HepG2 (cell line): ENCODE results near the gene IZUMO2. TPM values are rescaled to one million over a fixed set of nuclear protein-coding genes. Genes with fewer than 3 reads are reported as not detected.

Experiments
- ATAC-seq: fragments of 200-7000 bp; cut with Tn5 transposase; 3 replicates; pipeline ENCODE4 v1.9.1; 2020; ENCODE audit warnings: mild to moderate bottlenecking, moderate library complexity
- BruUV-seq: library from RNA; stranded (reverse); fragments of 400-500 nt; replicated peaks from 2 replicates; lab custom pipeline; 2021; lab: Mats Ljungman, UMichigan
- CTCF ChIA-PET: fragments of 300-600 bp; formaldehyde crosslinking; extraction: SDS; loops from one replicate; lab custom pipeline; 2021; ENCODE audit warnings: low total read pairs, inconsistent platforms, low intra/inter-chr PET ratio; lab: Yijun Ruan, JAX
- POLR2A ChIA-PET: fragments of 350-600 bp; sonication (Branson Sonifier 250); formaldehyde crosslinking; loops from one replicate; lab custom pipeline; 2020; ENCODE audit warnings: antibody characterized with exemption, inconsistent platforms; lab: Yijun Ruan, JAX
- DNase-seq: peaks from one replicate; pipeline ENCODE4 v3.0.0-alpha.2; 2015; ENCODE audit warnings: low spot score
- FAIRE-seq: peaks from 3 replicates; lab custom pipeline; 2011; peaks lifted over from hg19 to GRCh38; lab: Jason Lieb, UNC
- H2AFZ ChIP-seq: one replicate; pipeline ENCODE4 v1.6.1; 2011; ENCODE audit warnings: low read length, inconsistent platforms
- H3K27ac ChIP-seq: fragments of 300-600 bp; 3 replicates; pipeline ENCODE4 v1.8.0; 2011; ENCODE audit warnings: mixed run types, mild to moderate bottlenecking, mixed read lengths, low read length, inconsistent platforms; ENCODE audit not compliant: insufficient read depth; ENCODE audit errors: extremely low read length
- H3K27me3 ChIP-seq, 2 experiments: fragments of 200-600 bp in 1 of 2; 2 replicates in 1 of 2; 3 replicates in 1 of 2; pipeline versions ENCODE4 v1.6.0 to v1.8.0; 2011; ENCODE audit warnings: low read length in 2 of 2, mild to moderate bottlenecking in 2 of 2, moderate library complexity in 2 of 2, inconsistent platforms in 1 of 2; ENCODE audit not compliant: insufficient read depth in 2 of 2, control insufficient read depth in 1 of 2
- H3K36me3 ChIP-seq, 2 experiments: fragments of 200-600 bp in 1 of 2; replicated peaks in 1 of 2; 2 replicates in 1 of 2; 3 replicates in 1 of 2; pipeline versions ENCODE4 v1.5.1 to v1.8.0; 2011; ENCODE audit warnings: low read length in 2 of 2, inconsistent platforms in 1 of 2; ENCODE audit not compliant: insufficient read depth in 2 of 2, control insufficient read depth in 1 of 2
- H3K4me1 ChIP-seq: 2 replicates; pipeline ENCODE4 v1.5.1; 2012; ENCODE audit warnings: low read length, inconsistent platforms; ENCODE audit not compliant: insufficient read depth
- H3K4me2 ChIP-seq: 2 replicates; pipeline ENCODE4 v1.6.0; 2011; ENCODE audit warnings: low read depth, low read length, inconsistent platforms
- H3K4me3 ChIP-seq, 3 experiments: fragments of 200-600 bp in 1 of 3; sonication (generic), shearing (Covaris generic) in 1 of 3; replicated peaks in 1 of 3; 2 replicates each; pipeline ENCODE4 v1.5.1; 2011 to 2016; ENCODE audit warnings: low read length in 3 of 3, inconsistent platforms in 2 of 3, low read depth in 2 of 3, mild to moderate bottlenecking in 2 of 3, control low read depth in 1 of 3, mixed read lengths in 1 of 3; ENCODE audit not compliant: insufficient read depth in 1 of 3
- H3K79me2 ChIP-seq: one replicate; pipeline ENCODE4 v1.6.1; 2011; ENCODE audit warnings: low read length, inconsistent platforms; ENCODE audit not compliant: insufficient read depth
- H3K9ac ChIP-seq: 2 replicates; pipeline ENCODE4 v1.6.0; 2011; ENCODE audit warnings: mild to moderate bottlenecking, low read depth, low read length, inconsistent platforms; ENCODE audit not compliant: insufficient read depth
- H3K9me3 ChIP-seq: 2 replicates; pipeline ENCODE4 v1.5.1; 2012; ENCODE audit warnings: mild to moderate bottlenecking, low read length
- H4K20me1 ChIP-seq: 2 replicates; pipeline ENCODE4 v1.6.0; 2011; ENCODE audit warnings: inconsistent platforms, mild to moderate bottlenecking, low read length, moderate library complexity; ENCODE audit not compliant: insufficient read depth
- ARNT2 ChIP-seq: sonication (generic); formaldehyde crosslinking; IDR thresholded peaks from 2 replicates; pipeline ENCODE4 v1.8.0; 2022; ENCODE audit warnings: mild to moderate bottlenecking, low read depth, missing genetic modification reagents, moderate library complexity
- ATF7 ChIP-seq, 2 experiments: fragments of 450-650 bp in 1 of 2; sonication (generic) in 1 of 2; formaldehyde crosslinking in 1 of 2; IDR thresholded peaks; 2 replicates each; pipeline versions ENCODE4 v1.4.0 to v1.6.1; 2016 to 2020; ENCODE audit warnings: antibody characterized with exemption in 1 of 2, mild to moderate bottlenecking in 1 of 2, missing genetic modification reagents in 1 of 2
- BCL3 ChIP-seq: sonication (generic); formaldehyde crosslinking; IDR thresholded peaks from 2 replicates; pipeline ENCODE4 v1.5.1; 2020; ENCODE audit warnings: mild to moderate bottlenecking, missing genetic modification reagents, moderate library complexity
- HOXA7 ChIP-seq: sonication (generic); formaldehyde crosslinking; IDR thresholded peaks from 2 replicates; pipeline ENCODE4 v1.8.1; 2022; ENCODE audit warnings: mild to moderate bottlenecking, missing genetic modification reagents, moderate library complexity
- ZBTB40 ChIP-seq, 2 experiments: fragments of 450-650 bp in 1 of 2; sonication (generic) in 1 of 2; formaldehyde crosslinking in 1 of 2; IDR thresholded peaks; 2 replicates each; pipeline versions ENCODE4 v1.6.1 to v1.8.0; 2016 to 2022; ENCODE audit warnings: antibody characterized with exemption in 1 of 2, mild to moderate bottlenecking in 1 of 2, missing genetic modification reagents in 1 of 2
- ZBTB7A ChIP-seq: sonication (generic); formaldehyde crosslinking; IDR thresholded peaks from 2 replicates; pipeline ENCODE4 v1.8.0; 2022; ENCODE audit warnings: mild to moderate bottlenecking, missing genetic modification reagents
- WGBS: methylation state at CpG from one replicate; pipeline ENCODE4 v1.1.6; 2017; ENCODE audit warnings: low lambda C conversion rate; 5-methylcytosine and 5-hydroxymethylcytosine counted together
- in situ Hi-C: cut with HindIII; loops from 2 replicates; pipeline ENCODE4 v1.10.0; 2017; ENCODE audit warnings: low pct_unique_long_range_greater_than_20kb; ENCODE audit not compliant: extremely low pct_ligation_motif_present
- intact Hi-C: fragments of 100-400 bp; cut with micrococcal nuclease; formaldehyde crosslinking; loops from one replicate; pipeline ENCODE4 v1.10.0; 2022; ENCODE audit not compliant: unreplicated experiment
- polyA plus RNA-seq, 8 experiments: library from polyadenylated mRNA; depleted of rRNA in 3 of 8; stranded (reverse) in 7 of 8; unstranded in 1 of 8; fragments of >200 nt; fragmentation: Illumina TruSeq in 4 of 8; extraction: Trizol in 4 of 8; gene quantifications; 2 replicates each; pipeline versions ENCODE4 v1.2.1 to v1.2.3, GENCODE V29; 2011 to 2016; ENCODE audit warnings: low read depth in 4 of 8, missing spikeins in 1 of 8, mixed read lengths in 1 of 8; ENCODE audit not compliant: insufficient read depth in 1 of 8
- total RNA-seq, 5 experiments: library from RNA; depleted of rRNA; stranded (reverse); fragments of >200 nt; fragmentation: Illumina TruSeq; extraction: Trizol; gene quantifications; 2 replicates each; pipeline ENCODE4 v1.2.3, GENCODE V29; 2016; ENCODE audit warnings: low read depth in 1 of 5

IZUMO2 gene
- total and polyA plus RNA-seq, 2 of the 13 experiments (the other 11 are each of a cell fraction or from before 2014, with no cell fraction given) = not detected

- no peak overlapping the region for H2AFZ ChIP-seq
- H3K79me2 ChIP-seq = no peaks in the 10 kb centered on the region
- BruUV-seq = no TSS peak
- ATAC-seq (no peak), DNase-seq (no peak), FAIRE-seq (no peak)
- H3K27ac ChIP-seq = no peak overlapping the region
- whole genome bisulfite sequencing = 26% methylated on average over 9 of the region's 9 CpGs
- peaks cover 0 to 2% of the 10 kb centered on the region in 2 experiments; a peak in 1 of 5 replicates for H3K27me3 ChIP-seq
- intact Hi-C loops (no loop called here), in situ Hi-C loops (no loop called here)
- no peaks in the 10 kb centered on the region for H3K36me3 ChIP-seq
- H3K4me2 ChIP-seq = no peak overlapping the region
- POLR2A ChIA-PET = no interaction called here
- TF ChIP-seq ATF7 (IDR thresholded peaks at IDR 0.05) (peak; percentile 38; the same call in 1 of the 2 replicates), ATF7 (CRISPR knock-in tag; IDR thresholded peaks at IDR 0.05) (no peak), ZBTB7A (no peak)
- no peak overlapping the region for H3K9ac ChIP-seq
- no peaks in the 10 kb centered on the region for H3K4me1 ChIP-seq
- H3K9me3 ChIP-seq = no peaks in the 10 kb centered on the region
- H4K20me1 ChIP-seq = no peaks in the 10 kb centered on the region
- no peak overlapping the region for H3K4me3 ChIP-seq
- CTCF ChIA-PET = no interaction called here
Observed at GRCh38 chr19:50178859-50179537, 15.9 kb upstream of the IZUMO2 start.

GRCh38 chr19:50178320-50178719 is 15.2 kb upstream of the IZUMO2 start:
- Histone ChIP-seq H3K9me3 (no peaks in the 10 kb centered on the region), H3K27ac (no peak overlapping the region), H3K4me1 (no peaks in the 10 kb centered on the region), H3K79me2 (no peaks in the 10 kb centered on the region), H2AFZ (no peak overlapping the region), H4K20me1 (no peaks in the 10 kb centered on the region), H3K36me3 (no peaks in the 10 kb centered on the region), H3K4me3 (no peak overlapping the region), H3K4me2 (no peak overlapping the region), H3K27me3 (peaks cover 0 to 2% of the 10 kb centered on the region in 2 experiments; a peak in 1 of 5 replicates), H3K9ac (no peak overlapping the region)
- intact Hi-C loops = no loop called here
- FAIRE-seq = no peak
- 8% methylated on average over 1 of the region's 1 CpG for WGBS
- in situ Hi-C loops = no loop called here
- no TSS peak for BruUV-seq
- ATAC-seq = no peak
- ChIA-PET CTCF (no interaction called here), POLR2A (no interaction called here)
- no peak for DNase-seq
- TF ChIP-seq ZBTB40 (IDR thresholded peaks at IDR 0.05) (peak; percentile 68), ZBTB40 (CRISPR knock-in tag; IDR thresholded peaks at IDR 0.05) (peak; percentile 98), HOXA7 (no peak), ARNT2 (CRISPR knock-in tag) (no peak), BCL3 (CRISPR knock-in tag) (no peak)
